Duodenal mucosa (tissue), 2 donors: ENCODE results near the gene PWWP2B.
A peak's percentile ranks its signal among the peaks of the same experiment; 100 is the strongest.

Experiments used
- H3K27ac ChIP-seq: one replicate; pipeline ENCODE4 v1.7.0; 2013; ENCODE audit warnings: low read depth, low read length
- H3K27me3 ChIP-seq, 2 donors: one replicate each; pipeline ENCODE4 v1.7.0; 2013; ENCODE audit warnings: low read length in 2 of 2, control low read depth in 1 of 2; ENCODE audit not compliant: insufficient read depth in 2 of 2, control insufficient read depth in 1 of 2
- H3K36me3 ChIP-seq, 2 donors: one replicate each; pipeline ENCODE4 v1.7.0; 2013; ENCODE audit warnings: low read length in 2 of 2, control low read depth in 1 of 2; ENCODE audit not compliant: insufficient read depth in 2 of 2, control insufficient read depth in 1 of 2
- H3K4me1 ChIP-seq, 2 donors: one replicate each; pipeline ENCODE4 v1.7.0; 2013; ENCODE audit warnings: low read length in 2 of 2, control low read depth in 1 of 2; ENCODE audit not compliant: insufficient read depth in 2 of 2, control insufficient read depth in 1 of 2
- H3K4me3 ChIP-seq, 2 donors: one replicate each; pipeline ENCODE4 v1.7.0; 2013; ENCODE audit warnings: low read length in 2 of 2, low read depth in 1 of 2
- H3K9ac ChIP-seq, 2 donors: one replicate each; pipeline ENCODE4 v1.7.0; 2013; ENCODE audit warnings: low read length in 2 of 2, low read depth in 1 of 2
- H3K9me3 ChIP-seq, 2 donors: one replicate each; pipeline ENCODE4 v1.7.0; 2013; ENCODE audit warnings: low read length in 2 of 2, control low read depth in 1 of 2; ENCODE audit not compliant: control insufficient read depth in 1 of 2

The PWWP2B gene

DNA sequence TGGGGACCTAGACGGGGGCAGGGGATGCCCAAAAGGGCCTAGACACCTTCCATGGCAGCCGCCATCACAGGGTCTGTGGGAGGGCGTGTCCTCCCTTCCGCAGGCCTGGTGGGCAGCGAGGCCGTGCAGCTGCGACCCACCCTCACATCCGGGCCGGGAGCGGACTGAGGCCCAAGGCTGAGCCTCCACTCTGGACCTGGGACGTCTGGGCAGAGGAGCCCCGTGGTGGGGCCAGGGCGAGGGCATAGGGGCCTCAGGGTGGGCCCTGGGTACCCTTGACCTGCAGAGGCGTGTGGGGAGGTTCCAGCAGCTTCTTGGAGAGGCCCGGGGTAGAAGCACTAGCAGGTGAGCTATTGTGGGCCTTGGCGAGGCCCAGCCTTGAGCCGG is 49.2 kb downstream of the PWWP2B start:
- Histone ChIP-seq H3K4me3 (no peak overlapping the region), H3K27ac (no peak overlapping the region), H3K27me3 (no peaks in the 10 kb centered on the region), H3K4me1 (peaks cover 25 to 26% of the 10 kb centered on the region in 2 donors), H3K9me3 (no peaks in the 10 kb centered on the region), H3K9ac (peak overlapping the region; percentile 18 to 59), H3K36me3 (no peaks in the 10 kb centered on the region)

DNA sequence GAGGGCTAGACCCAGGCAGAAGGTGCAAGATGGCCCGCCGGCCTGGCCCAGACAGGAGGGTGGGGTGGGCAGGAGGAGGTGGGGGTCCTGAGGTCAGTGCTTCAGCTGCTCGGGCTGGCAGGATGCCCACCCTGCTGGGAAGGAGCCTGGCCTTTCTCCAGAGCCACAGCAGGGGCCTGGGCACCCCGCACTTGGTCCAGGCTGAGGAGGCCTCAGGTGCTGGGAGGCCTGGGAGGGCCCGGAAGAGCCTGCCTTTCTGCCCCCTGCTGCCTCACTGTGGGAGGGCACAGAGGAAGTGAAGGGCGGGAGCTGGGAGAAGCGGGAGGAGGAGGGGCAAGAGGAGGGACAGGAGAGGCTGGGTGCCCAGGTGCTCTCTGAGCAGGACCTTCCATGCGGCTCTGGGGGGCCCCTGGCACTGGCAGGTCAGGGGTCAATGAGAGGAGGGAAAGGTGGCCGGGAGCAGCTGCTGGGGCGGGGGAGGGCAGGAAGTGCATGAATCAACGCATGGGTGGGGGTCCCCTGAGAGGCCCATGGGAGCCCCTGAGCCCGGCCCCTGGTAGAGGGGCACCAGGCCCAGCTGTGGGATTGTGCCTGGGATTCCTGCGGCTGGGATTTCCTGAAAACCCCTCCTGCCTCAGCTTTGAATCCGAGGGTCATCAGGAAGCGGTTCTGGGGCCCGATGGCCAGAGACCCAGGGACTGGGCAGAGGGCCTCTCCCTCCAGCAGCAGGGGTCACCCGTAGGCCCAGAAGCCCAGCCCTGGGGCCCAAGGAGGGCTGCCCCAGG is 49.9 kb downstream of the PWWP2B start:
- Histone ChIP-seq H3K4me3 (peak overlapping the region in 1 of 2 donors; percentile 32), H3K4me1 (peaks cover 32 to 33% of the 10 kb centered on the region in 2 donors), H3K27ac (peak overlapping the region; percentile 81), H3K9ac (peak overlapping the region; percentile 59 to 75), H3K9me3 (no peaks in the 10 kb centered on the region), H3K27me3 (no peaks in the 10 kb centered on the region), H3K36me3 (no peaks in the 10 kb centered on the region)

DNA sequence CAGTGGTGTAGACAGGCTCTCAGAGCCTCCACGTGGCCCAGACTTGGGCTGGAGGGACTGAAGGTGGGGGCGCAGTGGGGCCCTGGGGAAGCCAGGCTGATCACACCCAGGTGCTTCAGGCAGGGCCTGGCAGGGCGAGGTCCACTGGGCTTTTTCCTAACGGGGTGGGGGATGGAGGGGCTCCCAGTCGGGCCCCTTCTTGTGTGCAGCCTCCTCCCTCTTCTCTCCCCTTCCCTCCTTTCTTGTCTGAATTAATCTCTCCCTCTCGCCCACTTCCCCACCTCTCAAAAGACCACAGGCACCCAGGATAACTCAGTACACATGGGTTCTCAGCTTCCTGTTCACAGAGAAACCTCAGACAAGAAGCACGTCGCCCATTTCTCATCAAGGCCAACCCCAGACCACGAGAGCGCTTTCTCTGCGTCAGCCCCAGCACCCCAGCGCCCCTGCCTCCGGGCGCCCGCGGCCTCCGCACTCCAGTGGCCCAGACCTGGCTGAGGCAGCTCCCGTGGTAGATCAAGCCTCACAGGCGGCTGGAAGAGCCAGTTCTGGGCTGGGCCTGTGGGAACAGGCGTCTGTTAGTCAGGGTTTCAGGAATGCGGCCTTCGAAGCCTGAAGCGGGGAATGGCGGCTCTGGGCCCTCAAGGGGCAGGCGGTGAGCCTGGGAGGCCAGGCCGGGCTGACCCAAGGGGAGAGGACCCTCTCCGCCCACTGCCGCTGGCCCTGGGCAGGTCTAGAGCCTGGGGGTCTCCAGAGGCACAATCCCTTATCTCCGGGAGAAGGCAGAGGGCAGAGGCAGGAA is 50.6 kb downstream of the PWWP2B start:
- Histone ChIP-seq H3K36me3 (no peaks in the 10 kb centered on the region), H3K4me1 (peaks cover 40 to 41% of the 10 kb centered on the region in 2 donors), H3K27ac (peak overlapping the region; percentile 81), H3K9me3 (no peaks in the 10 kb centered on the region), H3K9ac (peak overlapping the region; percentile 59 to 75), H3K4me3 (peak overlapping the region in 1 of 2 donors; percentile 32), H3K27me3 (no peaks in the 10 kb centered on the region)

DNA sequence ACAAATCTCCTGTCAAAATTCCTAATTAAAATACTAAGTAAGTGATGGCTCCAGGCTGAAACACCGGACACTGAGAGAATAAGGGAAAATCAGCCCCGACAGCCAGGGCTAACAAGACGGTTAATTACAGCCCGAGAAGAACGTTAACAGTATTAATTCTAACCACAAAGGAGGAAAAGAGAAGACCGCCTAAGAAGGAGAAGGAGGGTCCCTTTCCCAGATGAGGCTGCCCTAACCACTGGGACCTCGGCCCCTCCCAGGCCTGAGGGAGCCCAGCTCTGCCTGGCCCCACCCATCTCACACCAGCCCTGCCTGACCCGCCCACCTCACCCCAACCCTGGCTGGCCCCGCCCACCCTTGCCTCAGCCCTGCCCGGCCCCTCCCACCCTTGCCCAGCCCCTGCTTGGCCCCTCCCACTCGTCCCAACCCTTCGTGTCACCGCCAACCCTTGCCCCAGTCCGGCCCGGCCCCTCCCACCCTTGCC is 51.3 kb downstream of the PWWP2B start:
- H3K9ac ChIP-seq, result peak overlapping the region; percentile 59 to 75
- H3K4me3 ChIP-seq, result no peak overlapping the region

DNA sequence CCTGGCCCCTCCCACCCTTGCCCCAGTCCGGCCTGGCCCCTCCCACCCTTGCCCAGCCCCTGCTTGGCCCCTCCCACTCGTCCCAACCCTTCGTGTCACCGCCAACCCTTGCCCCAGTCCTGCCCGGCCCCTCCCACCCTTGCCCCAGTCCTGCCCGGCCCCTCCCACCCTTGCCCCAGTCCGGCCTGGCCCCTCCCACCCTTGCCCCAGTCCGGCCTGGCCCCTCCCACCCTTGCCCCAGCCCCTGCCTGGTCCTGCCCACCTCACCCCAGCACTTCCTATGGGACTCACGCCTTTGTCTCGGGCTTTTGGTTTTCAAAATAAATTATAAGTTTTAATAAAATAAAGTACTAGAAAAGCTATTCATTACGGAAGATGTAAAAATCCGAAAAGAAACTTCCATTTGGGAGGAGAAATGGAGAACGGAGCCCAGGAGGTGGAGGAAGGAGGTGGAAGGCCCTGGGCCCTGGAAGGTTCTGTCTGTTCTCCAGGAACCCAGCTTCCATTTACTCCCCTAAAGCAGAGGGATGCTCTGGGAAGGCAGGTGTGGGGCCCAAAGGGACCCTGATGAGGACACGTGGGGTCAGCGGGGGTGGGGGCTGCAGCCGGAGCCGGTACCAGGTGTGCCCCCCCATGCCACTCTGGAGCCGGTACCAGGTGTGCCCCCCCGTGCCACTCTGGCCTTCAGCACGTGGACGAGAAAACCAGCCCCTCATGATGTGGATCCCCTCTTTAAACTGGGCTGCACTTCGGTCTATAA is 52.2 kb downstream of the PWWP2B start:
- Histone ChIP-seq H3K27ac (no peak overlapping the region), H3K9ac (peak overlapping the region in 1 of 2 donors; percentile 9)

More for the DNA sequence above, 51.3 kb downstream of the PWWP2B start:
- H3K4me1 ChIP-seq, result peaks cover 44 to 46% of the 10 kb centered on the region in 2 donors
- no peaks in the 10 kb centered on the region for H3K27me3 ChIP-seq
- no peaks in the 10 kb centered on the region for H3K9me3 ChIP-seq
- H3K27ac ChIP-seq, result peak overlapping the region; percentile 81
- H3K36me3 ChIP-seq, result no peaks in the 10 kb centered on the region

DNA sequence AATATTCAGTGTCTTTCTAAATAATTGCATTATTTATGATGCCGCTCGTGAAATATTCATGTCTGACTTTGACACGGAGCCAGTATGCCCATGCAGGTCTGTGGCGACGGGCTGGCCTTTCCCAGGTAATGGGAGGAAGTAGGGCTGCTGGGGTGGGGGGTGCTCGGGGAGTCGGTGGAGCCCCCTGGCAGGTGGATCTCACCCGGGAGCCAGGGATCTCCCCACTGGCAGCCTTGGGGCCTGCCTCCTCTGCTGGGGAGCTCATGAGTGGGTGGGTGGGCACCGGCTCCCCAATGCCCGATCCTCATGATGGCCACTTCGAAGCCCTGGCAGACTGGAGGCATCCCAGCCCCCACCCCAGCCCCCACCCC is 52.8 kb downstream of the PWWP2B start:
- Histone ChIP-seq H3K27ac (no peak overlapping the region), H3K4me1 (peaks cover 60% of the 10 kb centered on the region in 2 donors), H3K9me3 (no peaks in the 10 kb centered on the region), H3K9ac (no peak overlapping the region), H3K27me3 (no peaks in the 10 kb centered on the region), H3K36me3 (no peaks in the 10 kb centered on the region), H3K4me3 (no peak overlapping the region)

More for the DNA sequence above, 52.2 kb downstream of the PWWP2B start:
- H3K4me1 ChIP-seq, result peaks cover 54 to 55% of the 10 kb centered on the region in 2 donors
- no peaks in the 10 kb centered on the region for H3K9me3 ChIP-seq
- no peak overlapping the region for H3K4me3 ChIP-seq
- no peaks in the 10 kb centered on the region for H3K27me3 ChIP-seq
- no peaks in the 10 kb centered on the region for H3K36me3 ChIP-seq

DNA sequence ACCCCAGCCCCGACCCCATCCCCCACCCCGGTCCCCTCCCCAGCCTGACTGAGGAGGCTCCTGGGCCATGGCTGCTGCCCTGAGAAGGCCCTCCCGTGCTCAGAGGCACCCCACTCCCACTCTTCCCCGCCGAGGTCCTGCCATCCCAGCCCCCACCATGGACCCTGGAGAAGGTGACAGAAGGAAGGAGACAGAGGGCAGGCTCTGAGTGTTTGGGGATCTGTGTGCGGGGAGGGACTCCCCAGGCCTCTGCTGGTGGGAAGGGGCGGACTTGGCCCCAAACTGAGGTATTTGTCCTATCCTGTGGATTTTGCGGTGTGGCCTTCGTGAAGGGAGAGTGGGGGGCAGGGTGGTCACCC is 53.4 kb downstream of the PWWP2B start:
- Histone ChIP-seq H3K9ac (no peak overlapping the region), H3K9me3 (no peaks in the 10 kb centered on the region), H3K27ac (no peak overlapping the region)

DNA sequence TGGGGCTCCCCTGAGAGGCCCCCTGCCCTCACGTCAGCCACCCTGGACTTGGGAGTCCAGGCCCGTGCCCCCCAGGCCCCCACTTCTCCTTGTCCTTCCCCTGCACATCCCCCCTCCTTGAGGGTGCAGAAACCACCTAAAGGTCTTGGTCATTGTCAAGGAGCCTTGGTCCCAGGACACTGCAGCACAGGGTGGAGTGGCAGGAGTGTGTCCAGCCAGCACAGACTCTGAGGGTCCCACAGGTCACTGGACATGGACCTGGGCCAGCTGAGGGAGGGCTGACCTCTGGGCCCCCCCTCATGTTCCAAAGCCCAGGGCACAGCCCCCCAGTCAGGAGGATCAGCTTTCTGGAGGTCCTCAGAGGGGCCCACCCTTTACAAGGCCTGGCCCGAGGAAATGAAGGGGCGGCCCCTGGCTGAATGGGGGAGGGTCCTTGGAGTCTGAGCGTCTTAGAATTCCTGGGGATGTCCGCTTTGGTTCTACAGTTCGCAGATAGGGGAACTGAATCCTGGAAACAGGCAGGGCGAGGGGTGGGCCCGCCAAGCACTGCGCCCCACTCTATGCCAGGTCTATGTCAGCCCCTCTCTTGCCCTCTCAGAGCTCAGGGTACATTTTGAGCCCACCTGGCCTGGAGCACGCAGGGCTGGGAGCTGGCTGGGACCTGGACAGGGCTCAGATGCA is 54.0 kb downstream of the PWWP2B start:
- Histone ChIP-seq H3K27ac (no peak overlapping the region), H3K4me1 (peaks cover 70 to 71% of the 10 kb centered on the region in 2 donors), H3K9me3 (no peaks in the 10 kb centered on the region), H3K36me3 (no peaks in the 10 kb centered on the region), H3K9ac (no peak overlapping the region), H3K4me3 (no peak overlapping the region), H3K27me3 (no peaks in the 10 kb centered on the region)

More for the DNA sequence above, 53.4 kb downstream of the PWWP2B start:
- Histone ChIP-seq H3K36me3 (no peaks in the 10 kb centered on the region), H3K4me3 (no peak overlapping the region), H3K27me3 (no peaks in the 10 kb centered on the region), H3K4me1 (peaks cover 66% of the 10 kb centered on the region in 2 donors)

DNA sequence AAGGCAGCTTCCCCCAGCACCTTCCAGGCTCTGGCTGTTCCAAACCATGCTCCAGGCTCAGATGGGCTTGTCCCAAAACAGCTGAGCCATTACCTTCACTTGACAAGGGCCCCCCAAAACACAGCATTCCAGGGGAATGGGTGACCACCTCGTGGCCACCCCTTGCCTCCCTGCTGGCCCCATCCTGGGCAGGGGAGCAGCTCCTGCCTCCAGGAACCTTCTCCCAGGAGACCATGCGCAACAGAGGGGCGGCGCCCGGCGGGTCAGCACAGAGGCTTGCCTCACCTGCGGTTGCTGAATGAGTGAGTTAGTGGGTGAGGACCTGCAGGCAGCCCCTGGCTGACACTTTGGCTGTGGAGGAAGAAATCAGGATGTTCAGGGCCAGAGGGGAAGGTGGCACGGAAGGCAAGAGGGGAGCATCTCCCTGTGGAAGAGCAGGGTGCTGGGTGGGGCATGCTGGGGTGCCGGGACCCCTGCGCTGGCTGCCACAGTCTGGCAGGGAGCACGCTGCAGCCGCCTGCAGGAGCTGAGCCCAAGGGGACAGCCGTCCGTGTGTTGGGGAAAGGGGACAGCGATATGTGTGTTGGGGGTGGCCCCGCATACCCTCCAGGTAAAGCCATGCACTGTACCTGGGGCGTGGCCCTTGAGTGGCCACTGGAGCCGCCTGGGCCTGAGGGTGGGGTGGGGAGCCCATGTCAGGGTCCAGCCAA is 54.7 kb downstream of the PWWP2B start:
- Histone ChIP-seq H3K4me1 (peaks cover 73 to 75% of the 10 kb centered on the region in 2 donors), H3K27me3 (no peaks in the 10 kb centered on the region)

More for the DNA sequence above, 54.7 kb downstream of the PWWP2B start:
- H3K36me3 ChIP-seq, result no peaks in the 10 kb centered on the region
- no peak overlapping the region for H3K4me3 ChIP-seq
- no peak overlapping the region for H3K9ac ChIP-seq
- H3K9me3 ChIP-seq, result no peaks in the 10 kb centered on the region
- no peak overlapping the region for H3K27ac ChIP-seq
